Tibial nerve (tissue), 4 donors: ENCODE data around the gene CACNA1B. TPM values are rescaled to one million over a fixed set of nuclear protein-coding genes. Genes with fewer than 3 reads are reported as not detected.

Experiments
- DNase-seq, 2 donors: peaks; one replicate each; pipeline ENCODE4 v3.0.0-alpha.2; 2019; ENCODE audit warnings: low spot score in 2 of 2
- H3K27ac ChIP-seq, 4 donors: fragments of 200-600 bp; sonication (generic) in 3 of 4; one replicate each; pipeline ENCODE4 v1.5.1; 2017 to 2019; ENCODE audit warnings: mild to moderate bottlenecking in 1 of 4
- H3K27me3 ChIP-seq, 2 donors: fragments of 200-600 bp; sonication (generic) in 1 of 2; one replicate each; pipeline versions ENCODE4 v1.5.1 to v1.6.0; 2017 to 2019
- H3K36me3 ChIP-seq, 3 donors: fragments of 200-600 bp; sonication (generic); one replicate each; pipeline ENCODE4 v1.5.1; 2018 to 2019
- H3K4me1 ChIP-seq, 4 donors: fragments of 200-600 bp; sonication (generic) in 3 of 4; one replicate each; pipeline ENCODE4 v1.5.1; 2017 to 2019
- H3K4me3 ChIP-seq, 4 donors: fragments of 200-600 bp; sonication (generic) in 3 of 4; one replicate each; pipeline ENCODE4 v1.5.1; 2017 to 2019; ENCODE audit warnings: mild to moderate bottlenecking in 1 of 4, moderate library complexity in 1 of 4
- H3K9me3 ChIP-seq, 4 donors: fragments of 200-600 bp; sonication (generic) in 3 of 4; one replicate each; pipeline ENCODE4 v1.5.1; 2017 to 2019
- EP300 ChIP-seq, 2 donors: sonication (generic); formaldehyde crosslinking; IDR thresholded peaks; one replicate each; pipeline ENCODE4 v1.6.1; 2017; ENCODE audit warnings: antibody characterized with exemption in 2 of 2, mild to moderate bottlenecking in 1 of 2
- POLR2A ChIP-seq, 2 donors: fragments of 450-650 bp; IDR thresholded peaks; one replicate each; pipeline ENCODE4 v1.6.1; 2017; ENCODE audit warnings: antibody characterized with exemption in 2 of 2, mild to moderate bottlenecking in 2 of 2, moderate library complexity in 2 of 2
- WGBS, 2 donors: methylation state at CpG; one replicate each; pipeline ENCODE4 v1.1.5; 2018; 5-methylcytosine and 5-hydroxymethylcytosine counted together
- total RNA-seq, 4 donors: library from RNA; depleted of rRNA; stranded (reverse); fragments of >200 nt; gene quantifications; one replicate each; pipeline ENCODE4 v1.1.0, GENCODE V29; 2016
- TF ChIP-seq, protein P1 (sequence below), 5 experiments: fragments of 200-600 bp in 3 of 5; fragments of 450-650 bp in 2 of 5; sonication (generic) in 3 of 5; IDR thresholded peaks; one replicate each; pipeline ENCODE4 v1.5.1; 2016 to 2019; ENCODE audit warnings: antibody characterized with exemption in 5 of 5, mild to moderate bottlenecking in 3 of 5, moderate library complexity in 2 of 5

Gene CACNA1B
- total RNA-seq, 4 donors from 2014 or later: under 0.01 TPM; not detected in 2

DNA sequence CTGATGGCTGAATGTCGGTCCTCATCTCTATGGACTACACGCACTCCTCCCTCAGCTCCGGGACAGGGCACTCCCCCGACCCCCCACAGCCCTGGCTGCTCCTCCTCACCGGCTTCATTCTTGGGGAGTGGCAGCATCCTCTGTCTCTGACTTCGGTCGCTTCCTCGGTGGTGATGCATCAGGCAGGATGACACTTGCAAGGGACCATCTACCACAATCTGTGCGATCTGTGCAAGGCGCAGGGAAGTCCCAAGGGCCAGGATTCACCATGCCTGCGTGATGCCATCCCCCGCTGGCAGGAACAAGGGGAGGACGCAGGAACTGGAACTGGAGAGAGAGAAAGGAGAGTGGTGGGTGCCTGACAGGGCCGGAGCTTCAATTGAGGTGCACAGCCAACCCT, 2.2 kb upstream of the CACNA1B start:
- 82 to 85% methylated on average over 14 of the region's 14 CpGs for WGBS, 2 donors
- no peak for DNase-seq

DNA sequence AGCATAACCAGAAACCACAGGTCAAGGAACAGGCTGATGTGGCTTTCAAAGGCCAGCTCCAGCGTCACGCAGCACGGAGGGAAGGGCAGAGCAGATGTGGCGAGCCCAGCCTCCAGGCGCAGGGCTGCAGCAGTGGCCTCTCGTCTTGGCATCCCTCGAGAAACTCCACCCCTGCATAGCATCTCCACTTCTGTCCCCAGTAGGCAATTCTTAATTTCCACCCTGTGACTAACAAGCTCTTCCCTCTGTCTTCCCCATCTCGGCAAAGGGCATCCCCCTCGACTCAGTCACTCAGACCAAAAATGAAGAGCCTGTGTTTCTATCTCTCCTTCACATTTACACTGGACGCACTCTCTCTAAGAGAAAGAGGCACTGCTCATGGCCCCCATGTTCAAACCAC, 1.7 kb upstream of the CACNA1B start:
- DNase-seq: no peak
- Histone ChIP-seq H3K4me1 (peaks cover 0 to 11% (median 3%) of the 10 kb centered on the region in 4 donors), H3K27me3 (peaks cover 0 to 44% of the 10 kb centered on the region in 2 donors), H3K4me3 (no peak overlapping the region), H3K36me3 (no peaks in the 10 kb centered on the region), H3K27ac (no peak overlapping the region), H3K9me3 (peaks cover 0 to 23% (median 0%) of the 10 kb centered on the region in 4 donors)
- WGBS, 2 donors: 82 to 83% methylated on average over 8 to 10 of the region's 10 CpGs
- TF ChIP-seq POLR2A (IDR thresholded peaks at IDR 0.05) (no peak), EP300 (IDR thresholded peaks at IDR 0.05) (no peak)
- TF ChIP-seq, protein P1, sequence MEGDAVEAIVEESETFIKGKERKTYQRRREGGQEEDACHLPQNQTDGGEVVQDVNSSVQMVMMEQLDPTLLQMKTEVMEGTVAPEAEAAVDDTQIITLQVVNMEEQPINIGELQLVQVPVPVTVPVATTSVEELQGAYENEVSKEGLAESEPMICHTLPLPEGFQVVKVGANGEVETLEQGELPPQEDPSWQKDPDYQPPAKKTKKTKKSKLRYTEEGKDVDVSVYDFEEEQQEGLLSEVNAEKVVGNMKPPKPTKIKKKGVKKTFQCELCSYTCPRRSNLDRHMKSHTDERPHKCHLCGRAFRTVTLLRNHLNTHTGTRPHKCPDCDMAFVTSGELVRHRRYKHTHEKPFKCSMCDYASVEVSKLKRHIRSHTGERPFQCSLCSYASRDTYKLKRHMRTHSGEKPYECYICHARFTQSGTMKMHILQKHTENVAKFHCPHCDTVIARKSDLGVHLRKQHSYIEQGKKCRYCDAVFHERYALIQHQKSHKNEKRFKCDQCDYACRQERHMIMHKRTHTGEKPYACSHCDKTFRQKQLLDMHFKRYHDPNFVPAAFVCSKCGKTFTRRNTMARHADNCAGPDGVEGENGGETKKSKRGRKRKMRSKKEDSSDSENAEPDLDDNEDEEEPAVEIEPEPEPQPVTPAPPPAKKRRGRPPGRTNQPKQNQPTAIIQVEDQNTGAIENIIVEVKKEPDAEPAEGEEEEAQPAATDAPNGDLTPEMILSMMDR (IDR thresholded peaks at IDR 0.05): no peak

More for the DNA sequence above, 2.2 kb upstream of the CACNA1B start:
- no peaks in the 10 kb centered on the region for H3K36me3 ChIP-seq
- TF ChIP-seq EP300 (IDR thresholded peaks at IDR 0.05) (no peak), POLR2A (IDR thresholded peaks at IDR 0.05) (no peak)
- TF ChIP-seq, protein P1 (IDR thresholded peaks at IDR 0.05): no peak
- H3K9me3 ChIP-seq: peaks cover 0 to 23% (median 0%) of the 10 kb centered on the region in 4 donors
- H3K4me1 ChIP-seq: peaks cover 0 to 11% (median 3%) of the 10 kb centered on the region in 4 donors
- no peak overlapping the region for H3K4me3 ChIP-seq
- H3K27me3 ChIP-seq: peaks cover 0 to 44% of the 10 kb centered on the region in 2 donors
- no peak overlapping the region for H3K27ac ChIP-seq

DNA sequence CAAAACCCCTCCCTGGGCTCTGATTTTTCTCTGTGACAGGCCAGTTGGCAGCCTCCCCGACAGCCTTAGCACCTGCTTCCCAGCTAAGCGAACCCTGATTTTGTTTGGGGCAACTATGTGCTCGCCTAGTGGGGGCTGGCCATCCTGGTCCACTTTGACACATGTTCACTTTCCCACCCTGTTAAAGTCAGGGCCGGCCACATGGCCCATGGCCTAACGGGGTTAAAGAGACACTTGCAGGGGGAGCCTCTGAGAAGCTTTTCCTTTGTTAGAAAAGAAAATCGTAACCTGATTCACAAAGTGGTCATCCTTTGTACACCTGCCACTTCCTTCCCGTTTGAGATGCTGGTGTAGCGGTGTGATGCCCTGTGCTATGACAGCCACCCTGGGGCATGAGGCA, 1.3 kb upstream of the CACNA1B start:
- Histone ChIP-seq H3K36me3 (no peaks in the 10 kb centered on the region), H3K27ac (no peak overlapping the region), H3K9me3 (peaks cover 0 to 23% (median 0%) of the 10 kb centered on the region in 4 donors), H3K4me1 (peaks cover 0 to 11% (median 3%) of the 10 kb centered on the region in 4 donors), H3K27me3 (peaks cover 0 to 44% of the 10 kb centered on the region in 2 donors), H3K4me3 (no peak overlapping the region)
- no peak for DNase-seq
- WGBS, 2 donors: 77 to 83% methylated on average over 8 of the region's 8 CpGs
- no peak for TF ChIP-seq EP300 (IDR thresholded peaks at IDR 0.05)
- TF ChIP-seq POLR2A (IDR thresholded peaks at IDR 0.05): no peak
- TF ChIP-seq, protein P1 (IDR thresholded peaks at IDR 0.05): no peak

DNA sequence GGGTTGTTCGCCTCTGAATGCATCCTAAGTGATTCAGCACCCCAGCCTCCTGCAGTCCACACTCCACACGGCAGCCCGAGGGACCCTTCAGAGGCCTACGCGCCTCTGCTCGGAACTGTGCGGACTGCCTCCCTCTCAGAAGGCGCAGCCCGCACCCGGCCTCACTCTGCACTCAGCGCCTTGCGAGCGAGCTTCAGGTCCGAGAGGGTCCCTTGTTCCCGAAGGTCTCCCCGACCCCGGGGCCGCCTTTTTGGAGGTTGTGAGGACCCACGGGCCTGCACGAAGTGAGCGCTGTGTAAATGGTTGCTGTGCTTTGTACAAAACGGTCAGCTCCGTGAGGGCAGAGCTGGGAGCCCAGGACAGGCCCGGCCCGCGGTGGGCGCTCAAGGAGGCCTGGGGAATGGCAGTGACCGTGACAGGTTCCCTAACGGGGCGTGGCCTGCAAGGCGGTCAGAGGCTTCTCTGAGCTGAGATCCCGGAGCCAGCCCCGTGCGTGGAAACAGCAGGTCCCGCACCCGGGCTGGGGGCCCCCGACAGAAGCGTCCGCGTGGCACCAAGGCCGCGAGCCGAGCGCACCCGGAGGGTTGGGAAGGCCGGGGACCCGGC, 698 bp upstream of the CACNA1B start:
- TF ChIP-seq, protein P1 (IDR thresholded peaks at IDR 0.05): no peak
- no peak for TF ChIP-seq POLR2A (IDR thresholded peaks at IDR 0.05)
- no peak for TF ChIP-seq EP300 (IDR thresholded peaks at IDR 0.05)
- 49 to 81% methylated on average over 27 to 29 of the region's 47 CpGs for WGBS, 2 donors
- H3K27ac ChIP-seq: no peak overlapping the region
- H3K4me3 ChIP-seq: no peak overlapping the region
- H3K36me3 ChIP-seq: no peaks in the 10 kb centered on the region
- peaks cover 0 to 44% of the 10 kb centered on the region in 2 donors for H3K27me3 ChIP-seq
- peaks cover 0 to 23% (median 0%) of the 10 kb centered on the region in 4 donors for H3K9me3 ChIP-seq
- no peak for DNase-seq
- peaks cover 0 to 11% (median 3%) of the 10 kb centered on the region in 4 donors for H3K4me1 ChIP-seq

DNA sequence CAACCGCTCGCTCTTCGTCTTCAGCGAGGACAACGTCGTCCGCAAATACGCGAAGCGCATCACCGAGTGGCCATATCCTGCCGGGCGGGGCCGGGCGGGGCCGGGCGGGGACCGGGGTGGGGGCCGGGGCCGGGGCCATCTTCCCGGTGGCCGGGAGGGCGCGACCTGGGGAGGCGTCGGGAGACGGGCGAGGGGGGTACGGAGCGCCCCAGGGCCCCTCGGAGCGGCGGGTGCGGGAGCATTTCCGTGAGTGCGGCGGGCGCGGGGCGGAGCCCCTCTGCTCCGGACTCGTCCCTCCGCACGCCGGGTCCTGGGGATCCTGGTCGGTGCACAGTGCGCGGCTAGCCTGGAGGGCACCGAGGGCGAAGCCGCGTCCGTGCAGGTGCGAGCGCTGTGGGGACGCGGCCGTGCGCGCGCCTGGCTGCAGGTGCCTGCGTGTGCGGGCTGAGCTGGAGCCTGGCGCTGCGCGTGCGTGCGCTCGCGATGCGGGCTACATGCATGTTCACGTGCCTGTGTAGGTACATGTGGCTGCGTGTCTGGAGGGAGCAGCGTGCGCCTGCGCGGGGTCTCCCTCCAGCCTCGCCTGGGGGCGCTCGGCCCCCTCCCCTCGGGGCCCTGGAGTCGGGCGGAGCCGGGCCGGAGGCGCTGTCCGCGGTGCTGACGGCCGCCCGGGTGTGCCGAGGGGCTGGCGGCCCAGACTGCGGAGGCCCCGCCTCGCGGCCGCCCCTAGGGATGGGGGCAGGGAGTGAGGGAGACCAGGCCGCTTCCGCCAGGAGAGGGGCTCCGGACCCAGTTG, 762 bp downstream of the CACNA1B start:
- no peak for TF ChIP-seq EP300 (IDR thresholded peaks at IDR 0.05)
- TF ChIP-seq, protein P1 (IDR thresholded peaks at IDR 0.05): no peak
- no peak for TF ChIP-seq POLR2A (IDR thresholded peaks at IDR 0.05)
- 6 to 7% methylated on average over 3 to 27 of the region's 101 CpGs for WGBS, 2 donors
- Histone ChIP-seq H3K36me3 (no peaks in the 10 kb centered on the region), H3K27ac (no peak overlapping the region), H3K9me3 (peaks cover 0 to 20% (median 0%) of the 10 kb centered on the region in 4 donors), H3K27me3 (peaks cover 0 to 44% of the 10 kb centered on the region in 2 donors), H3K4me3 (peak overlapping the region in 2 of 4 donors; percentile 29 to 33), H3K4me1 (peaks cover 0 to 11% (median 3%) of the 10 kb centered on the region in 4 donors)
- DNase-seq: no peak
